Keratinocyte (primary cell): Measurements from ENCODE around the gene MTHFD1L. TPM values are rescaled to one million over a fixed set of nuclear protein-coding genes. Genes with fewer than 3 reads are reported as not detected.

ENCODE experiments used
- DNase-seq: peaks from one replicate; pipeline ENCODE4 v3.0.0-alpha.2; 2011; ENCODE audit warnings: low read depth, missing footprints, low spot score
- FAIRE-seq: peaks from 2 replicates; lab custom pipeline; 2011; peaks lifted over from hg19 to GRCh38; lab: Jason Lieb, UNC
- H2AFZ ChIP-seq: 2 replicates; pipeline ENCODE4 v1.6.0; 2012; ENCODE audit warnings: low read length, control low read depth, inconsistent platforms; ENCODE audit not compliant: control insufficient read depth
- H3K27ac ChIP-seq: 2 replicates; pipeline ENCODE4 v1.5.1; 2011; ENCODE audit warnings: low read length; ENCODE audit not compliant: control insufficient read depth, insufficient read depth
- H3K27me3 ChIP-seq: 3 replicates; pipeline ENCODE4 v1.6.0; 2011; ENCODE audit warnings: low read length; ENCODE audit not compliant: control insufficient read depth, insufficient read depth; ENCODE audit errors: extremely low read depth
- H3K36me3 ChIP-seq, 2 experiments: 2 replicates in 1 of 2; 3 replicates in 1 of 2; pipeline ENCODE4 v1.5.1; 2011; ENCODE audit warnings: low read length in 2 of 2, mild to moderate bottlenecking in 1 of 2; ENCODE audit not compliant: control insufficient read depth in 2 of 2, insufficient read depth in 2 of 2; ENCODE audit errors: extremely low read depth in 1 of 2
- H3K4me1 ChIP-seq: 3 replicates; pipeline ENCODE4 v1.5.1; 2011; ENCODE audit warnings: low read length; ENCODE audit not compliant: control insufficient read depth, insufficient read depth; ENCODE audit errors: extremely low read depth
- H3K4me2 ChIP-seq: 3 replicates; pipeline ENCODE4 v1.6.0; 2011; ENCODE audit warnings: low read depth, low read length; ENCODE audit not compliant: control insufficient read depth, insufficient read depth; ENCODE audit errors: extremely low read depth
- H3K4me3 ChIP-seq, 3 experiments: fragments of 200-600 bp in 1 of 3; sonication (generic) in 1 of 3; 2 replicates in 2 of 3; 3 replicates in 1 of 3; pipeline ENCODE4 v1.5.1; 2011 to 2016; ENCODE audit warnings: low read length in 3 of 3, mild to moderate bottlenecking in 3 of 3, control low read depth in 2 of 3, inconsistent platforms in 1 of 3, low read depth in 1 of 3, mixed read lengths in 1 of 3, mixed run types in 1 of 3, moderate library complexity in 1 of 3; ENCODE audit not compliant: control insufficient read depth in 2 of 3, insufficient read depth in 2 of 3; ENCODE audit errors: extremely low read depth in 1 of 3
- H3K79me2 ChIP-seq: 2 replicates; pipeline ENCODE4 v1.6.0; 2012; ENCODE audit warnings: low read length; ENCODE audit not compliant: control insufficient read depth, insufficient read depth
- H3K9ac ChIP-seq: 3 replicates; pipeline ENCODE4 v1.6.0; 2011; ENCODE audit warnings: low read length; ENCODE audit not compliant: control insufficient read depth, insufficient read depth; ENCODE audit errors: extremely low read depth
- H3K9me1 ChIP-seq: 3 replicates; pipeline ENCODE4 v1.6.0; 2011; ENCODE audit warnings: low read length; ENCODE audit not compliant: control insufficient read depth, insufficient read depth; ENCODE audit errors: extremely low read depth
- H3K9me3 ChIP-seq: 2 replicates; pipeline ENCODE4 v1.5.1; 2012; ENCODE audit warnings: low read depth, low read length; ENCODE audit not compliant: control insufficient read depth
- H4K20me1 ChIP-seq: 3 replicates; pipeline ENCODE4 v1.6.0; 2011; ENCODE audit warnings: low read length; ENCODE audit not compliant: control insufficient read depth, insufficient read depth; ENCODE audit errors: extremely low read depth
- CTCF ChIP-seq, 3 experiments: IDR thresholded peaks in 1 of 3; conservative IDR thresholded peaks in 1 of 3; optimal IDR thresholded peaks in 1 of 3; 2 replicates in 2 of 3; 3 replicates in 1 of 3; pipeline versions ENCODE3 to v1.5.1; 2011; ENCODE audit warnings: low read length in 3 of 3, mild to moderate bottlenecking in 3 of 3, moderate library complexity in 2 of 3, control low read depth in 1 of 3, inconsistent platforms in 1 of 3; ENCODE audit not compliant: insufficient read depth in 2 of 3; ENCODE audit errors: extremely low read depth in 1 of 3
- EZH2 ChIP-seq: IDR thresholded peaks from one replicate; pipeline ENCODE4 v1.6.1; 2012; ENCODE audit warnings: inconsistent platforms, mild to moderate bottlenecking, low read length, moderate library complexity
- dilution Hi-C: fragments of 300-500 bp; cut with MboI; formaldehyde crosslinking; loops from one replicate; pipeline ENCODE4 v1.7.0; 2020; ENCODE audit warnings: low sequenced_read_pairs; ENCODE audit not compliant: extremely low pct_ligation_motif_present
- polyA plus RNA-seq, 5 experiments: library from polyadenylated mRNA; depleted of rRNA in 3 of 5; stranded (reverse) in 3 of 5; stranded (forward) in 1 of 5; unstranded in 1 of 5; fragments of >200 nt; gene quantifications; 1 replicate in 1 of 5; 2 replicates in 3 of 5; 3 replicates in 1 of 5; pipeline versions ENCODE4 v1.2.1 to v1.2.3, GENCODE V29; 2011 to 2012; ENCODE audit warnings: missing spikeins in 2 of 5, low read depth in 1 of 5, low replicate concordance in 1 of 5

MTHFD1L gene
- polyA plus RNA-seq, 1 donor (not counting 4 experiments of a cell fraction or from before 2014, with no cell fraction given) = 38.0 TPM

GRCh38 chr6:151029970-151030369, 164.5 kb downstream of the MTHFD1L start:
- Histone ChIP-seq H2AFZ (no peak overlapping the region), H4K20me1 (no peaks in the 10 kb centered on the region), H3K27me3 (no peaks in the 10 kb centered on the region), H3K4me3 (no peak overlapping the region), H3K79me2 (no peaks in the 10 kb centered on the region), H3K9me3 (no peaks in the 10 kb centered on the region), H3K27ac (no peak overlapping the region), H3K4me1 (no peaks in the 10 kb centered on the region), H3K4me2 (no peak overlapping the region), H3K9ac (no peak overlapping the region), H3K9me1 (no peaks in the 10 kb centered on the region), H3K36me3 (peaks cover 1 to 8% of the 10 kb centered on the region in 2 experiments)
- FAIRE-seq (no peak), DNase-seq (no peak)
- TF ChIP-seq EZH2 (no peak), CTCF (optimal IDR thresholded peaks at IDR 0.05 in 1 of 3, IDR thresholded peaks at IDR 0.05 in 1 of 3, conservative IDR thresholded peaks at IDR 0.05 in 1 of 3; ENCODE audit: extremely low read depth in 1 of 3, insufficient read depth in 2 of 3, low read length in 3 of 3) (no peak)
- dilution Hi-C loops = no loop called here

- TF ChIP-seq CTCF (optimal IDR thresholded peaks at IDR 0.05 in 1 of 3, IDR thresholded peaks at IDR 0.05 in 1 of 3, conservative IDR thresholded peaks at IDR 0.05 in 1 of 3; ENCODE audit: extremely low read depth in 1 of 3, insufficient read depth in 2 of 3, low read length in 3 of 3) (no peak), EZH2 (no peak)
- Histone ChIP-seq H3K36me3 (peaks cover 3 to 8% of the 10 kb centered on the region in 2 experiments), H3K9ac (no peak overlapping the region), H2AFZ (no peak overlapping the region), H3K4me3 (no peak overlapping the region), H3K9me3 (no peaks in the 10 kb centered on the region), H3K9me1 (no peaks in the 10 kb centered on the region), H3K27me3 (no peaks in the 10 kb centered on the region), H3K4me1 (peaks cover 9% of the 10 kb centered on the region), H3K27ac (no peak overlapping the region), H4K20me1 (no peaks in the 10 kb centered on the region), H3K79me2 (no peaks in the 10 kb centered on the region), H3K4me2 (no peak overlapping the region)
- dilution Hi-C loops = no loop called here
- no peak for FAIRE-seq
- DNase-seq = no peak
Measured at GRCh38 chr6:151032034-151032433, 166.5 kb downstream of the MTHFD1L start.
